ENCODE data around the gene ZBTB9. TPM values are rescaled to one million over a fixed set of nuclear protein-coding genes. Genes with fewer than 3 reads are reported as not detected.

The ZBTB9 gene
- total RNA-seq, 1 experiment from 2014 or later = 14.2 TPM

- ATAC-seq = no peak
- POLR2A ChIA-PET = no interaction called here
- BruUV-seq (replicated peaks) = no TSS peak
- no peak overlapping the region for H2AFZ ChIP-seq (ENCODE audit: low read depth, low read length, poor library complexity, severe bottlenecking)
- H3K9me3 ChIP-seq (ENCODE audit: control insufficient read depth in 1 of 2, insufficient read depth in 1 of 2, low read depth in 1 of 2, low read length in 2 of 2) = no peaks in the 10 kb centered on the region
- H3K36me3 ChIP-seq (ENCODE audit: control insufficient read depth in 1 of 2, insufficient read depth in 2 of 2, low read length in 2 of 2) = peaks cover 44 to 65% of the 10 kb centered on the region in 2 experiments
- CTCF ChIA-PET = no interaction called here
- H3K9ac ChIP-seq (ENCODE audit: low read length) = no peak overlapping the region
- H3K27ac ChIP-seq (ENCODE audit: low read depth, low read length) = no peak overlapping the region
- H3K79me2 ChIP-seq (ENCODE audit: insufficient read depth, low read length) = peaks cover 15% of the 10 kb centered on the region
- no peak overlapping the region for H3K4me3 ChIP-seq (replicated peaks in 1 of 2; ENCODE audit: low read depth in 1 of 2, low read length in 2 of 2)
- DNase-seq (ENCODE audit: low read depth, low spot score) = no peak
- RAD21 ChIA-PET (ENCODE audit: low non-redundant PET in 1 of 2, low total read pairs in 2 of 2, uncharacterized antibody in 2 of 2, unreplicated experiment in 2 of 2) = no interaction called here
- H3K27me3 ChIP-seq (ENCODE audit: insufficient read depth, low read length) = no peaks in the 10 kb centered on the region
- H3K9me2 ChIP-seq (ENCODE audit: insufficient read depth) = no peaks in the 10 kb centered on the region
- H3K4me1 ChIP-seq (ENCODE audit: control insufficient read depth in 1 of 2, insufficient read depth in 2 of 2, low read length in 2 of 2) = peaks cover 5 to 9% of the 10 kb centered on the region in 2 experiments; a peak in 3 of 4 replicates
- TF ChIP-seq, protein P1, sequence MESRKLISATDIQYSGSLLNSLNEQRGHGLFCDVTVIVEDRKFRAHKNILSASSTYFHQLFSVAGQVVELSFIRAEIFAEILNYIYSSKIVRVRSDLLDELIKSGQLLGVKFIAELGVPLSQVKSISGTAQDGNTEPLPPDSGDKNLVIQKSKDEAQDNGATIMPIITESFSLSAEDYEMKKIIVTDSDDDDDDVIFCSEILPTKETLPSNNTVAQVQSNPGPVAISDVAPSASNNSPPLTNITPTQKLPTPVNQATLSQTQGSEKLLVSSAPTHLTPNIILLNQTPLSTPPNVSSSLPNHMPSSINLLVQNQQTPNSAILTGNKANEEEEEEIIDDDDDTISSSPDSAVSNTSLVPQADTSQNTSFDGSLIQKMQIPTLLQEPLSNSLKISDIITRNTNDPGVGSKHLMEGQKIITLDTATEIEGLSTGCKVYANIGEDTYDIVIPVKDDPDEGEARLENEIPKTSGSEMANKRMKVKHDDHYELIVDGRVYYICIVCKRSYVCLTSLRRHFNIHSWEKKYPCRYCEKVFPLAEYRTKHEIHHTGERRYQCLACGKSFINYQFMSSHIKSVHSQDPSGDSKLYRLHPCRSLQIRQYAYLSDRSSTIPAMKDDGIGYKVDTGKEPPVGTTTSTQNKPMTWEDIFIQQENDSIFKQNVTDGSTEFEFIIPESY (IDR thresholded peaks at IDR 0.05; ENCODE audit: extremely low read depth, insufficient replicate concordance, low read length) = no peak
- TF ChIP-seq EGR1 (IDR thresholded peaks at IDR 0.05; ENCODE audit: low read depth) (no peak), JUND (IDR thresholded peaks at IDR 0.05) (no peak), SIN3A (IDR thresholded peaks at IDR 0.05; ENCODE audit: low read depth) (no peak), SRF (IDR thresholded peaks at IDR 0.05; ENCODE audit: low read depth) (no peak), EZH2phosphoT487 (IDR thresholded peaks at IDR 0.05; ENCODE audit: borderline replicate concordance) (no peak), CBX3 (IDR thresholded peaks at IDR 0.05; ENCODE audit: low read depth) (no peak), CEBPB (IDR thresholded peaks at IDR 0.05; ENCODE audit: low read depth) (no peak), RAD21 (IDR thresholded peaks at IDR 0.05; ENCODE audit: low read depth) (no peak), CTCF (IDR thresholded peaks at IDR 0.05 in 2 of 3, conservative IDR thresholded peaks at IDR 0.05 in 1 of 3; ENCODE audit: borderline replicate concordance in 1 of 3, insufficient read depth in 1 of 3, low read depth in 2 of 3, low read length in 2 of 3) (no peak), TCF7L2 (IDR thresholded peaks at IDR 0.05; ENCODE audit: borderline replicate concordance, extremely low read depth, insufficient read depth, insufficient read length) (no peak), YY1 (IDR thresholded peaks at IDR 0.05; ENCODE audit: extremely low read depth, insufficient replicate concordance, low read depth, low read length) (no peak), MAX (IDR thresholded peaks at IDR 0.05) (no peak), SP1 (IDR thresholded peaks at IDR 0.05; ENCODE audit: low read depth) (no peak), ZFX (IDR thresholded peaks at IDR 0.05) (no peak)
- TF ChIP-seq, protein P2, sequence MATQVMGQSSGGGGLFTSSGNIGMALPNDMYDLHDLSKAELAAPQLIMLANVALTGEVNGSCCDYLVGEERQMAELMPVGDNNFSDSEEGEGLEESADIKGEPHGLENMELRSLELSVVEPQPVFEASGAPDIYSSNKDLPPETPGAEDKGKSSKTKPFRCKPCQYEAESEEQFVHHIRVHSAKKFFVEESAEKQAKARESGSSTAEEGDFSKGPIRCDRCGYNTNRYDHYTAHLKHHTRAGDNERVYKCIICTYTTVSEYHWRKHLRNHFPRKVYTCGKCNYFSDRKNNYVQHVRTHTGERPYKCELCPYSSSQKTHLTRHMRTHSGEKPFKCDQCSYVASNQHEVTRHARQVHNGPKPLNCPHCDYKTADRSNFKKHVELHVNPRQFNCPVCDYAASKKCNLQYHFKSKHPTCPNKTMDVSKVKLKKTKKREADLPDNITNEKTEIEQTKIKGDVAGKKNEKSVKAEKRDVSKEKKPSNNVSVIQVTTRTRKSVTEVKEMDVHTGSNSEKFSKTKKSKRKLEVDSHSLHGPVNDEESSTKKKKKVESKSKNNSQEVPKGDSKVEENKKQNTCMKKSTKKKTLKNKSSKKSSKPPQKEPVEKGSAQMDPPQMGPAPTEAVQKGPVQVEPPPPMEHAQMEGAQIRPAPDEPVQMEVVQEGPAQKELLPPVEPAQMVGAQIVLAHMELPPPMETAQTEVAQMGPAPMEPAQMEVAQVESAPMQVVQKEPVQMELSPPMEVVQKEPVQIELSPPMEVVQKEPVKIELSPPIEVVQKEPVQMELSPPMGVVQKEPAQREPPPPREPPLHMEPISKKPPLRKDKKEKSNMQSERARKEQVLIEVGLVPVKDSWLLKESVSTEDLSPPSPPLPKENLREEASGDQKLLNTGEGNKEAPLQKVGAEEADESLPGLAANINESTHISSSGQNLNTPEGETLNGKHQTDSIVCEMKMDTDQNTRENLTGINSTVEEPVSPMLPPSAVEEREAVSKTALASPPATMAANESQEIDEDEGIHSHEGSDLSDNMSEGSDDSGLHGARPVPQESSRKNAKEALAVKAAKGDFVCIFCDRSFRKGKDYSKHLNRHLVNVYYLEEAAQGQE (IDR thresholded peaks at IDR 0.05; ENCODE audit: low read depth) = no peak
- TF ChIP-seq, protein P3, sequence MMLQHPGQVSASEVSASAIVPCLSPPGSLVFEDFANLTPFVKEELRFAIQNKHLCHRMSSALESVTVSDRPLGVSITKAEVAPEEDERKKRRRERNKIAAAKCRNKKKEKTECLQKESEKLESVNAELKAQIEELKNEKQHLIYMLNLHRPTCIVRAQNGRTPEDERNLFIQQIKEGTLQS (IDR thresholded peaks at IDR 0.05) = no peak
- intact Hi-C loops (cut with micrococcal nuclease) = no loop called here
- no peaks in the 10 kb centered on the region for H4K20me1 ChIP-seq (ENCODE audit: insufficient read depth)
- no peak overlapping the region for H3K4me2 ChIP-seq (ENCODE audit: low read length)
Observed at GRCh38 chr6:33404884-33405283, 49.5 kb upstream of the ZBTB9 start.

All from HCT116 (cell line).